ENCODE results near the gene TRIO. TPM values are rescaled to one million over a fixed set of nuclear protein-coding genes. Genes with fewer than 3 reads are reported as not detected.
"Not testable (repeated sequence)": the region's sequence is repeated elsewhere in the genome, so short reads cannot be mapped to it uniquely, and the experiment has no call there.

TRIO gene
- polyA plus RNA-seq, 1 of the 3 experiments (the other 2 are of a cell fraction): 229 TPM

- H3K27me3 ChIP-seq (ENCODE audit: insufficient read depth): no peaks in the 10 kb centered on the region
- TF ChIP-seq EZH2phosphoT487 (IDR thresholded peaks at IDR 0.05; ENCODE audit: borderline replicate concordance, low read depth) (no peak), IRF3 (IDR thresholded peaks at IDR 0.05; ENCODE audit: low read depth, low read length) (no peak), YY1 (IDR thresholded peaks at IDR 0.05; ENCODE audit: low read depth) (no peak), TEAD4 (IDR thresholded peaks at IDR 0.05; ENCODE audit: borderline replicate concordance, insufficient read depth) (no peak), TAF1 (IDR thresholded peaks at IDR 0.05; ENCODE audit: borderline replicate concordance, low read depth, low read length) (no peak), REST (IDR thresholded peaks at IDR 0.05; ENCODE audit: low read depth, low read length) (no peak), USF2 (IDR thresholded peaks at IDR 0.05; ENCODE audit: borderline replicate concordance, low read depth, low read length) (no peak), FOXM1 (IDR thresholded peaks at IDR 0.05; ENCODE audit: low read depth) (no peak), MXI1 (IDR thresholded peaks at IDR 0.05; ENCODE audit: low read depth, low read length) (no peak), PBX3 (IDR thresholded peaks at IDR 0.05) (no peak), RXRA (IDR thresholded peaks at IDR 0.05; ENCODE audit: borderline replicate concordance, low read depth) (no peak), NFIC (IDR thresholded peaks at IDR 0.05; ENCODE audit: borderline replicate concordance) (no peak), MEF2A (IDR thresholded peaks at IDR 0.05; ENCODE audit: borderline replicate concordance, low read depth) (no peak), RFX5 (IDR thresholded peaks at IDR 0.05; ENCODE audit: low read length) (no peak), ELF1 (IDR thresholded peaks at IDR 0.05) (no peak), JUND (IDR thresholded peaks at IDR 0.05) (no peak), SIN3A (IDR thresholded peaks at IDR 0.05; ENCODE audit: borderline replicate concordance, low read depth, low read length) (no peak), NRF1 (IDR thresholded peaks at IDR 0.05; ENCODE audit: low read depth, low read length) (no peak), TCF12 (IDR thresholded peaks at IDR 0.05) (no peak), RAD21 (IDR thresholded peaks at IDR 0.05; ENCODE audit: low read length) (no peak)
- no peak overlapping the region for H2AFZ ChIP-seq (ENCODE audit: low read depth)
- H3K9me3 ChIP-seq: no peaks in the 10 kb centered on the region
- H3K4me2 ChIP-seq: no peak overlapping the region
- no peak for DNase-seq
- no peaks in the 10 kb centered on the region for H3K9me2 ChIP-seq
- peaks cover 14% of the 10 kb centered on the region for H3F3A ChIP-seq (replicated peaks; ENCODE audit: insufficient read depth)
- no peak overlapping the region for H3K9ac ChIP-seq
- H4K20me1 ChIP-seq (ENCODE audit: insufficient read depth): no peaks in the 10 kb centered on the region; the same call in 1 of the 2 replicates
- H3K4me1 ChIP-seq (ENCODE audit: control insufficient read depth in 1 of 2, insufficient read depth in 2 of 2, low read depth in 1 of 2, low read length in 1 of 2): peaks cover 0 to 13% of the 10 kb centered on the region in 2 experiments; a peak in 2 of 4 replicates
- ChIA-PET POLR2A (interaction anchor here (0.6 kb wide), 1 partner anchor 230 kb away, joined by 6 read pairs; no protein-coding TSS in a partner anchor), CTCF (interaction anchor here (0.5 to 7.0 kb wide), 7 partner anchors 10 to 259 kb away, joined by 3 to 54 read pairs (median 3); no protein-coding TSS in a partner anchor)
- no peak overlapping the region for H3K27ac ChIP-seq (ENCODE audit: low read depth in 2 of 2, low read length in 1 of 2)
- H3K4me3 ChIP-seq (ENCODE audit: low read depth in 2 of 2, low read length in 1 of 2): no peak overlapping the region
- peaks cover 84 to 89% of the 10 kb centered on the region in 2 experiments for H3K36me3 ChIP-seq (replicated peaks in 1 of 2; ENCODE audit: control insufficient read depth in 1 of 2, insufficient read depth in 2 of 2, low read length in 1 of 2)
- WGBS (ENCODE audit: low lambda C conversion rate): 94% methylated on average over 1 of the region's 1 CpG
- H3K79me2 ChIP-seq (ENCODE audit: insufficient read depth): peaks cover 51% of the 10 kb centered on the region
Observed at GRCh38 chr5:14388741-14389140, 245.6 kb downstream of the TRIO start.

- H3K9me3 ChIP-seq; H3K27ac ChIP-seq (ENCODE audit: low read depth in 2 of 2, low read length in 1 of 2); POLR2A ChIA-PET; H3K4me3 ChIP-seq (ENCODE audit: low read depth in 2 of 2, low read length in 1 of 2); H3K9me2 ChIP-seq; H3K4me2 ChIP-seq; H2AFZ ChIP-seq (ENCODE audit: low read depth); H3K27me3 ChIP-seq (ENCODE audit: insufficient read depth); H4K20me1 ChIP-seq (ENCODE audit: insufficient read depth); DNase-seq; H3K9ac ChIP-seq: not testable (repeated sequence)
- Histone ChIP-seq H3K79me2 (ENCODE audit: insufficient read depth) (peaks cover 20% of the 10 kb centered on the region; the same call in 1 of the 2 replicates), H3F3A (replicated peaks; ENCODE audit: insufficient read depth) (peaks cover 48% of the 10 kb centered on the region), H3K36me3 (replicated peaks in 1 of 2; ENCODE audit: control insufficient read depth in 1 of 2, insufficient read depth in 2 of 2, low read length in 1 of 2) (peaks cover 74 to 80% of the 10 kb centered on the region in 2 experiments), H3K4me1 (ENCODE audit: control insufficient read depth in 1 of 2, insufficient read depth in 2 of 2, low read depth in 1 of 2, low read length in 1 of 2) (peaks cover 11 to 18% of the 10 kb centered on the region in 2 experiments)
- CTCF ChIA-PET: interaction anchor here (1.7 kb wide), 1 partner anchor 256 kb away, joined by 3 read pairs; no protein-coding TSS in a partner anchor
- WGBS (ENCODE audit: low lambda C conversion rate): 96% methylated on average over 10 of the region's 10 CpGs
Observed at GRCh38 chr5:14392552-14392951, 249.4 kb downstream of the TRIO start.
